Liver (tissue), 9 donors: ENCODE data around the gene KIRREL3. TPM values are rescaled to one million over a fixed set of nuclear protein-coding genes. Genes with fewer than 3 reads are reported as not detected.

ENCODE experiments used
- DNase-seq: peaks from one replicate; pipeline ENCODE4 v3.0.0-alpha.2; 2017; ENCODE audit warnings: low spot score
- H3K27ac ChIP-seq, 2 donors: one replicate each; pipeline ENCODE4 v1.7.0; 2013; ENCODE audit warnings: inconsistent platforms in 2 of 2, low read length in 2 of 2, control low read depth in 1 of 2, low read depth in 1 of 2, mild to moderate bottlenecking in 1 of 2
- H3K27me3 ChIP-seq, 4 donors: one replicate each; pipeline versions ENCODE4 v1.6.1 to v1.7.0; 2013; ENCODE audit warnings: low read length in 3 of 4, inconsistent platforms in 1 of 4, mild to moderate bottlenecking in 1 of 4, moderate library complexity in 1 of 4; ENCODE audit not compliant: control insufficient read depth in 4 of 4, insufficient read depth in 4 of 4
- H3K36me3 ChIP-seq, 4 donors: one replicate each; pipeline versions ENCODE4 v1.6.1 to v1.7.0; 2013; ENCODE audit warnings: low read length in 3 of 4, mild to moderate bottlenecking in 3 of 4, low read depth in 1 of 4, moderate library complexity in 1 of 4; ENCODE audit not compliant: control insufficient read depth in 4 of 4, insufficient read depth in 3 of 4
- H3K4me1 ChIP-seq, 4 donors: one replicate each; pipeline versions ENCODE4 v1.6.1 to v1.7.0; 2013; ENCODE audit warnings: low read length in 3 of 4, mild to moderate bottlenecking in 3 of 4, moderate library complexity in 1 of 4; ENCODE audit not compliant: control insufficient read depth in 4 of 4, insufficient read depth in 4 of 4
- H3K4me3 ChIP-seq, 3 donors: one replicate each; pipeline versions ENCODE4 v1.6.1 to v1.7.0; 2013; ENCODE audit warnings: low read length in 3 of 3, control low read depth in 1 of 3, low read depth in 1 of 3, mild to moderate bottlenecking in 1 of 3
- H3K9ac ChIP-seq, 2 donors: one replicate each; pipeline ENCODE4 v1.7.0; 2013; ENCODE audit warnings: low read length in 2 of 2, mild to moderate bottlenecking in 2 of 2, moderate library complexity in 2 of 2, control low read depth in 1 of 2, low read depth in 1 of 2
- H3K9me3 ChIP-seq, 4 donors: one replicate each; pipeline versions ENCODE4 v1.6.1 to v1.7.0; 2013; ENCODE audit warnings: low read length in 3 of 4; ENCODE audit not compliant: control insufficient read depth in 4 of 4
- ATF3 ChIP-seq: IDR thresholded peaks from 2 replicates; pipeline ENCODE4 v1.6.1; 2016; ENCODE audit warnings: antibody characterized with exemption
- CTCF ChIP-seq: fragments of 150-350 bp; IDR thresholded peaks from 2 replicates; pipeline ENCODE4 v1.5.1; 2017; ENCODE audit warnings: improper control_type of control experiment, low read depth, low read length; ENCODE audit not compliant: missing input control
- FOXA1 ChIP-seq: IDR thresholded peaks from 2 replicates; pipeline ENCODE4 v1.6.1; 2016; ENCODE audit warnings: antibody characterized with exemption
- FOXA2 ChIP-seq: IDR thresholded peaks from 2 replicates; pipeline ENCODE4 v1.6.1; 2016; ENCODE audit warnings: antibody characterized with exemption
- GABPA ChIP-seq, 2 donors: IDR thresholded peaks in 1 of 2; conservative IDR thresholded peaks in 1 of 2; 2 replicates each; pipeline ENCODE4 v1.6.1; 2016; ENCODE audit warnings: antibody characterized with exemption in 2 of 2, mild to moderate bottlenecking in 1 of 2, moderate library complexity in 1 of 2
- HNF4A ChIP-seq, 2 donors: conservative IDR thresholded peaks; 2 replicates each; pipeline ENCODE4 v1.6.1; 2016; ENCODE audit warnings: antibody characterized with exemption in 2 of 2, mild to moderate bottlenecking in 2 of 2
- HNF4G ChIP-seq: IDR thresholded peaks from 2 replicates; pipeline ENCODE4 v1.6.1; 2016; ENCODE audit warnings: antibody characterized with exemption
- JUND ChIP-seq, 2 donors: IDR thresholded peaks; 2 replicates each; pipeline ENCODE4 v1.6.1; 2016; ENCODE audit warnings: antibody characterized with exemption in 2 of 2
- MAX ChIP-seq: IDR thresholded peaks from 2 replicates; pipeline ENCODE4 v1.6.1; 2016; ENCODE audit warnings: antibody characterized with exemption
- RAD21 ChIP-seq, 2 donors: IDR thresholded peaks; 2 replicates each; pipeline ENCODE4 v1.6.1; 2016; ENCODE audit warnings: antibody characterized with exemption in 2 of 2, mild to moderate bottlenecking in 2 of 2
- REST ChIP-seq: IDR thresholded peaks from 2 replicates; pipeline ENCODE4 v1.6.1; 2016; ENCODE audit warnings: antibody characterized with exemption, mild to moderate bottlenecking
- SP1 ChIP-seq: IDR thresholded peaks from 2 replicates; pipeline ENCODE4 v1.6.1; 2018; ENCODE audit warnings: antibody characterized with exemption, mild to moderate bottlenecking
- TAF1 ChIP-seq: conservative IDR thresholded peaks from 2 replicates; pipeline ENCODE4 v1.6.1; 2016; ENCODE audit warnings: antibody characterized with exemption, mild to moderate bottlenecking
- YY1 ChIP-seq: IDR thresholded peaks from 2 replicates; pipeline ENCODE4 v1.6.1; 2016; ENCODE audit warnings: antibody characterized with exemption, mild to moderate bottlenecking
- WGBS: extraction: QIAGEN DNeasy Blood & Tissue Kit; methylation state at CpG from one replicate; pipeline ENCODE4 v1.1.7; 2013; 5-methylcytosine and 5-hydroxymethylcytosine counted together
- polyA plus RNA-seq, 2 donors: library from polyadenylated mRNA; stranded (reverse) in 1 of 2; unstranded in 1 of 2; fragments of 200-250 nt in 1 of 2; fragments of >200 nt in 1 of 2; fragmentation: Nextera tagmentation in 1 of 2; extraction: Ambion mirVana in 1 of 2; gene quantifications; one replicate each; pipeline versions ENCODE4 v1.2.1 to v1.2.3, GENCODE V29; 2013 to 2015
- total RNA-seq, 2 donors: library from RNA; depleted of rRNA; stranded (reverse); fragments of >200 nt; gene quantifications; one replicate each; pipeline ENCODE4 v1.2.3, GENCODE V29; 2014
- TF ChIP-seq, protein P1 (sequence below): IDR thresholded peaks from 2 replicates; pipeline ENCODE4 v1.6.1; 2016; ENCODE audit warnings: antibody characterized with exemption
- donor health status: healthy.
- donor health status: healthy.
- donor health status: healthy.
- donor health status: healthy.
- donor health status: healthy.

Gene KIRREL3
- total and polyA plus RNA-seq, 4 donors = 0.03 to 0.29 (median 0.08) TPM; not detected in 1

DNA sequence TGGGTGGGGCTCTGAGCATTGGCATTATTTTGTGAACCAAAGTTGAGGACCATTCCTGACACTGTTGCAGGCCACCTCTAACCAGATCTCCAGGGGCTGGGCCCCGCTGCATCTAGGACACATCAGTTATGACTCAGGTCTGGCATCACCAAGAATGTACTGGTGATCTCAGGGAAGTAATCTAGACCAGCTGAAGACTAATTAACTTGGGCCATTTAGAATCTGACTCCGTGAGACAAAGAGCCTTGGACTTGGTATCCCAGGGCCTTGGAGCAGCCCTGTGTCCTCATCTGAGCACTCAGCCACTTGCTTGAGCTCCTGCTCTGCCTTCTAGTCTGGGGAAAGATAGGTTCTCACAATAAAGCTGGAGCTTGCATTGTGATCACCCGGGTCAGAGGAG lies 200.6 kb downstream of the KIRREL3 start:
- no peaks in the 10 kb centered on the region for H3K9me3 ChIP-seq
- H3K9ac ChIP-seq = no peak overlapping the region
- no peaks in the 10 kb centered on the region for H3K27me3 ChIP-seq
- 74% methylated on average over 3 of the region's 3 CpGs for WGBS
- H3K27ac ChIP-seq = no peak overlapping the region
- TF ChIP-seq CTCF (no peak), REST (no peak), HNF4A (conservative IDR thresholded peaks at IDR 0.05) (no peak), MAX (no peak), FOXA1 (no peak), GABPA (IDR thresholded peaks at IDR 0.05 in 1 of 2, conservative IDR thresholded peaks at IDR 0.05 in 1 of 2) (no peak), TAF1 (no peak), HNF4G (no peak), ATF3 (no peak), SP1 (no peak), JUND (IDR thresholded peaks at IDR 0.05) (no peak), RAD21 (IDR thresholded peaks at IDR 0.05) (no peak), FOXA2 (no peak)
- H3K4me1 ChIP-seq = no peaks in the 10 kb centered on the region
- H3K36me3 ChIP-seq = no peaks in the 10 kb centered on the region
- no peak overlapping the region for H3K4me3 ChIP-seq
- no peak for DNase-seq

GRCh38 chr11:126797457-126798169 lies 203.0 kb downstream of the KIRREL3 start:
- no peaks in the 10 kb centered on the region for H3K36me3 ChIP-seq
- H3K9ac ChIP-seq = no peak overlapping the region
- H3K9me3 ChIP-seq = no peaks in the 10 kb centered on the region
- WGBS = 78% methylated on average over 5 of the region's 5 CpGs
- H3K4me1 ChIP-seq = no peaks in the 10 kb centered on the region
- no peaks in the 10 kb centered on the region for H3K27me3 ChIP-seq
- DNase-seq = no peak
- H3K4me3 ChIP-seq = no peak overlapping the region
- TF ChIP-seq YY1 (no peak), ATF3 (no peak), HNF4G (no peak), REST (no peak), TAF1 (no peak), FOXA1 (no peak), GABPA (IDR thresholded peaks at IDR 0.05 in 1 of 2, conservative IDR thresholded peaks at IDR 0.05 in 1 of 2) (no peak), CTCF (no peak)
- TF ChIP-seq, protein P1, sequence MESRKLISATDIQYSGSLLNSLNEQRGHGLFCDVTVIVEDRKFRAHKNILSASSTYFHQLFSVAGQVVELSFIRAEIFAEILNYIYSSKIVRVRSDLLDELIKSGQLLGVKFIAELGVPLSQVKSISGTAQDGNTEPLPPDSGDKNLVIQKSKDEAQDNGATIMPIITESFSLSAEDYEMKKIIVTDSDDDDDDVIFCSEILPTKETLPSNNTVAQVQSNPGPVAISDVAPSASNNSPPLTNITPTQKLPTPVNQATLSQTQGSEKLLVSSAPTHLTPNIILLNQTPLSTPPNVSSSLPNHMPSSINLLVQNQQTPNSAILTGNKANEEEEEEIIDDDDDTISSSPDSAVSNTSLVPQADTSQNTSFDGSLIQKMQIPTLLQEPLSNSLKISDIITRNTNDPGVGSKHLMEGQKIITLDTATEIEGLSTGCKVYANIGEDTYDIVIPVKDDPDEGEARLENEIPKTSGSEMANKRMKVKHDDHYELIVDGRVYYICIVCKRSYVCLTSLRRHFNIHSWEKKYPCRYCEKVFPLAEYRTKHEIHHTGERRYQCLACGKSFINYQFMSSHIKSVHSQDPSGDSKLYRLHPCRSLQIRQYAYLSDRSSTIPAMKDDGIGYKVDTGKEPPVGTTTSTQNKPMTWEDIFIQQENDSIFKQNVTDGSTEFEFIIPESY = no peak
- no peak overlapping the region for H3K27ac ChIP-seq
